ENCODE measurements around the gene LSP1.

- TF ChIP-seq CTCF (IDR thresholded peaks at IDR 0.05; ENCODE audit: low read depth, low read length) = no peak
- TF ChIP-seq POLR2A (IDR thresholded peaks at IDR 0.05; ENCODE audit: extremely low read depth, insufficient read length) = no peak
- no peak for TF ChIP-seq MAX (IDR thresholded peaks at IDR 0.05; ENCODE audit: low read depth, low read length)
- TF ChIP-seq MYC (IDR thresholded peaks at IDR 0.05; ENCODE audit: low read depth, low read length) = no peak
Measured at GRCh38 chr11:1847926-1848639, 4.8 kb upstream of the LSP1 start.

Data from NB4 (cell line).